ENCODE data around the gene SMIM24. TPM values are rescaled to one million over a fixed set of nuclear protein-coding genes. Genes with fewer than 3 reads are reported as not detected.

The SMIM24 gene
- total RNA-seq, 1 donor from 2014 or later, result not detected

- DNase-seq, result no peak
Measured at GRCh38 chr19:3470500-3471128, 9.7 kb downstream of the SMIM24 start.

- no peak for DNase-seq
Measured at GRCh38 chr19:3469638-3470499, 10.5 kb downstream of the SMIM24 start.

GRCh38 chr19:3468211-3468610 is 12.1 kb downstream of the SMIM24 start:
- no peak for DNase-seq

GRCh38 chr19:3467437-3468198 is 12.7 kb downstream of the SMIM24 start:
- no peak for DNase-seq

- DNase-seq, result no peak
Measured at GRCh38 chr19:3466635-3467034, 13.7 kb downstream of the SMIM24 start.

DNA sequence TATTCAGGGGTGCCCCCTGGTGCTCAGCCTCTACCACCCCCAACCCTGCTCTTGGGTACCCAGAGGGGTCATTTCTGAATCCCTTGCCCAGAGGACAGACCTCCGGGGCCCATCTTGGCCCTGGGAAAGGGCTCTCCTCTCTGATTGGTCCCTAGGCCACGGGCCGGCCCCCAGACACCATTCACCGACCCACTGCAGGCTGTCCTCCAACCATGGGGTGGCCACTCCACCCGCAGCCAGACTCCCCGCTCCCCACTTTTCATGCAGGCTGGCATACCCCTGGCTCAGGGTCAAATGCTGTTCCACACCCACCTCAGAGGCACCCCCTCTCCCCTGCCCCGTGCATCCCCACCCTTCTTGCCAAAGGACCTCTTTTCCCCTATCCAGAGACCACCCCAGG is 14.8 kb downstream of the SMIM24 start:
- DNase-seq, result no peak

GRCh38 chr19:3464587-3465235 is 15.6 kb downstream of the SMIM24 start:
- DNase-seq, result no peak

DNA sequence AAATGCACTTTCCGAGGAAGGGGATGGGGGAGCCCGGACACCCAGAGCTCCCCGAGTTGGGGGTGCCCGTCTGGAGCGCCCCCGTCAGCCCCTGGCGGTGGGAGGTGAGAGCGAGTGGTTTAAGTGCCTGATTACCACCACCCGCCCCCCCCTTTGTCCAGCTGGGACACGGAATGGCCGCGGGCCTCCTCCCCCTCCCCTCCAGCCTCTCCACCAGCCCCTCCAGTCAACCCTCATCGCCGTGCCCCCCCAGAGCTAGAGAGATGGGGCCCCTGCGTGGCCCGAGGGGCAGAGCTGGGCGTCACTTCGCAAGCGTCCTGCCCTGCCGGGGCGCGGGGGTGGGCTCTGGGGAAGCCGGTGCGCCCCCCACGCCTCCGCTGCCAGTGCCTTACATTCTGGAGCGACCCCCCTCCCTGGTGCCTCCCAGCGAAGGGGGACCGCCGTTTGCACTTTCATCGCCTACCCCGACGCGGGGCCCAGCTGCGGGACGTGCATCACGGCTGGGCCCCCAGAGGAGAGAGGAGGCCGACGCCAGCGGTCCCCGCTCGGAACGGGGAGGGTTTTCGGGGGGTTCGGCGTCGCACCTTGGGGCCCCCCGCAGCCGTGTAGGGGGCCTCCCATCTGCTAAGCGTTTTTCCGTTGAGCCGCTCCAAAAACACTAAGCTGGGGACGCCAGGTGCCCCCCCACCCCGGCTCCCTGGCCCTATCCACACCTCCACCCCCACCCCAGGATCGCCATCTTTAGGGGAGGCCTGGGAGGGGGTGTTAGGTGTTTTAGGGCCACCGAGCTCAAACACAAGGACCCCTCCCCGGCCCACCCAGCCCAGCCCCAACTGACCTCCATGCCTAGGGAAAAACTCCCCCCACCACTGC is 16.4 kb downstream of the SMIM24 start:
- no peak for DNase-seq

- no peak for DNase-seq
Measured at GRCh38 chr19:3462991-3463713, 17.2 kb downstream of the SMIM24 start.

DNA sequence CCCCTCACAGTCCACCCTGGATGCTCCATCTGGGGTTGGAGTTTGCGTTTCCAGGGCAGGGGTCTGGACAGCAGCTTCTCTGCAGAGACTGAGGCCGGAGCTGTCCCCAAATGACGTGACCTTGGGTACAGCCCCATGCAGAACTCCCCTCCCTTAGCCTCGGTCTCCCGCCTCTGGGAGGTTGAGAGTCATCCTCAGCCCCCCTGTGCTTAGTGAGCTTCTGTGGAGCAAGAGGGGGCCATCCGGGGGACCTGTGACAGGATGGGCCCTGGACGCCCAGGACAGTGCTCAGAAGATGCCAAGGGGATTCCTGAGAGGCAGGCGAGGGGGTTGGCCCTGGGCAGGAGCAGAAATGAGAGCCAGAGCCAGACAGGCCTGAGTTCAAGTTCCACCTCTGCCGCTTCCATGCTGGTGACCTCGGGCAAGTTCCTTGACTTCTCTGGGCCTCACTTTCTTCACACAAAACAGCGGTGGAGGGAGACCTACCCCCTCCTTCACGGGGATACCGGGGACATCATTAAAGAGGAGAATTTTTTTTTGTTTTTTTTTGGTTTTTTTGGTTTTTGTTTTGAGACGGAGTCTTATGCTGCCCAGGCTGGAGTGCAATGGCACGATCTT is 20.3 kb downstream of the SMIM24 start:
- no peak for DNase-seq

DNA sequence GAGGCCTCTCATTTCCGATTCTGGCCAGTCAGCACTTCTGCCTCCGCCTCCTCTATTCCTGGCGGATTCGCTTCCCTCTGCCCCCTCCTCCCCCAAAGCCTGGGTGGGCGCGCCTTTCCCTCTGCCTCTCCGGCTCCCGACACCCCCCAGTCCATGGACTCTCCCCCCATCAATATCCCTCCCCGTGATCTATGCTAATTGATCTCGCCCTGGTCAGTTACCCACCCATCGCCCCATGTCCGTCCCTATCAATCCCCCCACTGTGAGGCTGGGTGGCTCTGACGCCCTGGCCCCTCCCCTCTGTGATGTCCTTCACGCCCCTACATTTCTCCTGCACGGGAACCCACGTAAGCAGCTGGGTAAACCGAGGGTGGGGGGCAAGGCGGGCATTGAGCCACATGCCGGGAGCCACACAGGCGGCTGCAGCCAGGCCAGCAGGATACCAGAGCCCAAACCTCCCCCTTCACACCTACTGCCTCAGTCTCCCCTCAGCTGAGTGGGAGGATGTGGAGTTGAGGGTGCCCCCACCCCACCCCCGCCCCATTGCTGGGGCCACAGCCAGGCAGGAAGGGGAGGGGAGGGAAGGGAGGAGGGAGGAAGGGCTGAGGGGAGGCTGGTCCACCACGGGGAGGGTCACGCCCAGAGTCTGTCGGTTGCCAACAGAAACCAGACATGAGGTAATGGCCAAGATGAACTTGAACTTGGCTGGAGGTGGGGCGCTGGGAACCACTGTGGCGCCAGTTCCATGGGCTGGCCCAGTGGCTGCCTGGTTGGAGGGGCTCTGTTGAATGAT is 21.0 kb downstream of the SMIM24 start:
- DNase-seq, result peak; percentile 93

- DNase-seq, result peak; percentile 17
Measured at GRCh38 chr19:3458229-3459088, 21.9 kb downstream of the SMIM24 start.

DNA sequence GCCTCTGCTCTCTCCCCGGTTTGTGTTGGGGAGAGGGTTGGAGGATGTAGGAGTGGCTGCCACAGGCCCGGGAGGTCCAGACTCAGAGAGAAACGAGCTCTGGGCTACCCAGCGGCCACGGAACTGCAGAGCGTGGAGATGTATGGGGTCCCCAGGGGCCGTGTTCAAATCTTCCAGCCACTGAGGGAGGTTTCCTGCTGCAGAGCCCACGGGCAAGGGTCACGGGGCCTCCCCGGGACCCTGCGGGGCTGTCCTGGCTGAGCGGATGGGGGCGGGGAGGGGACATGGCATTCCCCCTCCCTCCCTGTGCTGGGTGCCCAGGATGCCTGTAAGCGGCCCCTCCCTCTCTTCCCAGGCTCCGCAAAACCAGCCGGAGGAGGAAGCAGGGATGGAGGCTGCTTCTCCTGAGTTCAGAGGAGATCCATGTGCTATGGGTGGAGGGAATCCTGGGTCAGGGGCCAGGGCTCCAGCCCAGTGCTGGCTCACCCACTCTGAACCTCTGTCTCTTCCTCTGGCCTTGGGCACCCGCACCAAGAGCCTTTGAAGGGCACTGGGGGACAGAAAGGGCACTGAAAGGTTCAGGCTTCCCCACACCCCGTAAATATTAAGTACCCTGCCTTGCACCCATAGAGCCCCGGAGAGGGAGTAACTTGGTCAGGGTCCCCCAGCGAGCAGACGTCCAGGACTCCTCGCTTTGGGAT is 22.6 kb downstream of the SMIM24 start:
- DNase-seq, result no peak

- DNase-seq, result no peak
Measured at GRCh38 chr19:3456925-3457527, 23.3 kb downstream of the SMIM24 start.

DNA sequence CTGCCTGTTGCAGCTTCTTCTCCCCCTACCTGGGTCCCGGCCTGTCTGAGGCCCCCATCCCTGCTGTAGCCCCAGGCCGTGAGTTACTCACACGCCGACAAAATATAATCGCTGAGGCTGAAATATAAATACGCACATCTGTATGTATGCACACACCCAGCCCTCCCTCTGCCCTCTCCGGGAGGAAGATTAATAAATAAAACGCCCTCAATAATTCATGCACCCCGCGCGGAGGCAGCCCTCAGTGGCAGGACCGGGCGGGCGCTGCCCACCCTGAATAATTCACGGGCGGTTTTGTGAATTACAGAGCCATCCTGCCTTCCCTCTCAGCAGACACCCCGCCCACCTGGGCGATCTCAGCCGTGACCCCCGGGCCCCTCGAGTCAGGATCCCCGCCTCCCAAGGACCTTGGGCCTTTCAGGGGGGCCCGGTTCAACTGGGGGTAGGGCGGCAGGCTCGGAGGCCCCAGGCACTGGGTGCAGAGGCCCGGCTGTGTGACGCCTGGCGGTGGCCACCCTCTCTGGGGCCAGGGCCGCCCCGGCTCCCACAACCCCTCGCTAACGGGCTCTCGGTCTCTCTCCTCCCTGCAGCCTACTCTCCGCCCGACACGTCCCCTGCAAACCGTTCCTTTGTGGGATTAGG is 24.2 kb downstream of the SMIM24 start:
- DNase-seq, result no peak

- no peak for DNase-seq
Measured at GRCh38 chr19:3455393-3455955, 24.9 kb downstream of the SMIM24 start.
